Hepatocyte (in vitro differentiated cells): ENCODE data around the gene MYCBPAP. TPM values are rescaled to one million over a fixed set of nuclear protein-coding genes. Genes with fewer than 3 reads are reported as not detected.

ENCODE experiments used
- DNase-seq: peaks from one replicate; pipeline ENCODE4 v3.0.0-alpha.2; 2016; ENCODE audit warnings: low spot score
- H2AFZ ChIP-seq: fragments of 200-600 bp; sonication (generic); 2 replicates; pipeline ENCODE4 v1.6.0; 2016; ENCODE audit warnings: antibody characterized with exemption, mild to moderate bottlenecking
- H3K27ac ChIP-seq: fragments of 200-600 bp; sonication (generic); 2 replicates; pipeline ENCODE4 v1.5.1; 2016; ENCODE audit warnings: mild to moderate bottlenecking
- H3K27me3 ChIP-seq: fragments of 200-600 bp; sonication (generic); 2 replicates; pipeline ENCODE4 v1.6.1; 2016
- H3K36me3 ChIP-seq: fragments of 200-600 bp; sonication (generic); replicated peaks from 2 replicates; pipeline ENCODE4 v1.5.1; 2016; ENCODE audit warnings: low read depth; ENCODE audit not compliant: insufficient read depth
- H3K4me1 ChIP-seq: fragments of 200-600 bp; sonication (generic); 2 replicates; pipeline ENCODE4 v1.5.1; 2016; ENCODE audit warnings: mild to moderate bottlenecking, moderate library complexity; ENCODE audit not compliant: insufficient read depth
- H3K4me2 ChIP-seq: fragments of 200-600 bp; sonication (generic); 2 replicates; pipeline ENCODE4 v1.6.0; 2016
- H3K4me3 ChIP-seq: fragments of 200-600 bp; sonication (generic); 2 replicates; pipeline ENCODE4 v1.5.1; 2016; ENCODE audit warnings: mild to moderate bottlenecking
- H3K79me2 ChIP-seq: fragments of 200-600 bp; sonication (generic); 2 replicates; pipeline ENCODE4 v1.6.0; 2017; ENCODE audit warnings: mild to moderate bottlenecking
- H3K9me2 ChIP-seq: fragments of 200-600 bp; sonication (generic); replicated peaks from 2 replicates; pipeline ENCODE4 v1.6.0; 2017; ENCODE audit warnings: mild to moderate bottlenecking; ENCODE audit not compliant: insufficient read depth
- H3K9me3 ChIP-seq: fragments of 200-600 bp; sonication (generic); 2 replicates; pipeline ENCODE4 v1.5.1; 2016; ENCODE audit warnings: low read depth, mild to moderate bottlenecking
- H4K20me1 ChIP-seq: fragments of 200-600 bp; sonication (generic); 2 replicates; pipeline ENCODE4 v1.6.0; 2016; ENCODE audit warnings: mild to moderate bottlenecking; ENCODE audit not compliant: insufficient read depth, poor library complexity, severe bottlenecking
- EZH2 ChIP-seq: fragments of 200-600 bp; sonication (generic); IDR thresholded peaks from 2 replicates; pipeline ENCODE4 v1.6.1; 2016; ENCODE audit warnings: antibody characterized with exemption, mild to moderate bottlenecking, borderline replicate concordance
- EZH2phosphoT487 ChIP-seq: fragments of 200-600 bp; sonication (generic); IDR thresholded peaks from one replicate; pipeline ENCODE4 v1.6.1; 2018; ENCODE audit warnings: antibody characterized with exemption, mild to moderate bottlenecking, low read depth, moderate library complexity; ENCODE audit not compliant: unreplicated experiment, severe bottlenecking
- WGBS: methylation state at CpG from one replicate; pipeline ENCODE4 v1.1.6; 2016; ENCODE audit warnings: low lambda C conversion rate; ENCODE audit errors: missing lambda C conversion rate; 5-methylcytosine and 5-hydroxymethylcytosine counted together
- polyA plus RNA-seq: library from polyadenylated mRNA; unstranded; fragments of >200 nt; fragmentation: Nextera tagmentation; extraction: Ambion mirVana; gene quantifications from 2 replicates; pipeline ENCODE4 v1.2.1, GENCODE V29; 2016
- total RNA-seq: library from RNA; depleted of rRNA; stranded (reverse); fragments of >200 nt; gene quantifications from 2 replicates; pipeline ENCODE4 v1.2.3, GENCODE V29; 2014
- TF ChIP-seq, protein P1 (sequence below): fragments of 200-600 bp; sonication (generic); IDR thresholded peaks from 2 replicates; pipeline ENCODE4 v1.5.1; 2016; ENCODE audit warnings: antibody characterized with exemption, mild to moderate bottlenecking; ENCODE audit not compliant: poor library complexity

Gene MYCBPAP
- total and polyA plus RNA-seq, 2 experiments from 2014 or later, result 0.43 to 0.70 TPM

DNA sequence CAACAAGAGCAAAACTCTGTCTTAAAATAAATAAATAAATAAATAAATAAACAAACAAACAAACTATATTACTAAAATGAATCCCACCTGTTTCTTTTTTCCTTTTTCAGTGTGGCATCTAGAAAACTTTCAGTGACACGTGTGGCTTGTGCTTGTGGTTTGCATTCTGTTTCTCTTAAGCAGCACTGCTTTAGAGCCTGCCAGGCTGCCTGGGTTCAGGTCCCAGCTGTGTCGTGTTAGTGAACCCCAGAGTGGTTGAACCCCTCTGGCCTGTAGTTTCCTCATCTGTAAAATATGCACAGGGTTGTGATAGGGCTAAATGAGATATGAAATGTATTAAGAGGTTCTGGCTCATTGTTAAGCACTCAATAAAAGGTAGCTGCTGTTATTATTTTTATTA is 12.2 kb downstream of the MYCBPAP start:
- 76% methylated on average over 2 of the region's 2 CpGs for WGBS
- H4K20me1 ChIP-seq, result no peaks in the 10 kb centered on the region

DNA sequence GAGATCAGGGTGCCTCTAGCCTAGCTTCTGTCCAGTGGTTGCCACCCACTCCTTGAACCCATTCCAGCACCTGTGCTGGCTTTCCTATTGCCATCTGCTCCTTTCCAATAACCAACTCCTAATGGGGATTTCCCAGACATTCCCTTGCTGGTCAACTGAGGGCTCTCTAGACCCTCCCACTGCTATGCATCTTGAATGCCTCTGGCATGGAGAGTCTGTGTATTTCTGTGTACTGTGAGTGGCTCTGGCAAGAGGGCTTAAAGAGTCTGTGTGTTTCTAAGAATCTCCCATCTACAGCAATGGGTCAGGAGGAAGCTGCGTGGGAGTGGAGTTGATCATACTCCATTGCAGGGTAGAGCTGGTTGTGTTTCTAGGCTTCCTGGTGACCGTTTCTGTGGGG is 13.3 kb downstream of the MYCBPAP start:
- no peaks in the 10 kb centered on the region for H3K4me1 ChIP-seq
- H3K27me3 ChIP-seq, result no peaks in the 10 kb centered on the region
- no peaks in the 10 kb centered on the region for H3K79me2 ChIP-seq
- H2AFZ ChIP-seq, result no peak overlapping the region
- H3K27ac ChIP-seq, result no peak overlapping the region
- no peak overlapping the region for H3K4me2 ChIP-seq
- DNase-seq, result no peak
- no peaks in the 10 kb centered on the region for H4K20me1 ChIP-seq
- no peak for TF ChIP-seq EZH2phosphoT487
- no peak for TF ChIP-seq EZH2
- TF ChIP-seq, protein P1, sequence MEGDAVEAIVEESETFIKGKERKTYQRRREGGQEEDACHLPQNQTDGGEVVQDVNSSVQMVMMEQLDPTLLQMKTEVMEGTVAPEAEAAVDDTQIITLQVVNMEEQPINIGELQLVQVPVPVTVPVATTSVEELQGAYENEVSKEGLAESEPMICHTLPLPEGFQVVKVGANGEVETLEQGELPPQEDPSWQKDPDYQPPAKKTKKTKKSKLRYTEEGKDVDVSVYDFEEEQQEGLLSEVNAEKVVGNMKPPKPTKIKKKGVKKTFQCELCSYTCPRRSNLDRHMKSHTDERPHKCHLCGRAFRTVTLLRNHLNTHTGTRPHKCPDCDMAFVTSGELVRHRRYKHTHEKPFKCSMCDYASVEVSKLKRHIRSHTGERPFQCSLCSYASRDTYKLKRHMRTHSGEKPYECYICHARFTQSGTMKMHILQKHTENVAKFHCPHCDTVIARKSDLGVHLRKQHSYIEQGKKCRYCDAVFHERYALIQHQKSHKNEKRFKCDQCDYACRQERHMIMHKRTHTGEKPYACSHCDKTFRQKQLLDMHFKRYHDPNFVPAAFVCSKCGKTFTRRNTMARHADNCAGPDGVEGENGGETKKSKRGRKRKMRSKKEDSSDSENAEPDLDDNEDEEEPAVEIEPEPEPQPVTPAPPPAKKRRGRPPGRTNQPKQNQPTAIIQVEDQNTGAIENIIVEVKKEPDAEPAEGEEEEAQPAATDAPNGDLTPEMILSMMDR, result no peak
- H3K36me3 ChIP-seq, result no peaks in the 10 kb centered on the region
- H3K4me3 ChIP-seq, result no peak overlapping the region
- WGBS, result 90% methylated on average over 2 of the region's 2 CpGs
- H3K9me2 ChIP-seq, result no peaks in the 10 kb centered on the region
- H3K9me3 ChIP-seq, result no peaks in the 10 kb centered on the region

More for the DNA sequence above, 12.2 kb downstream of the MYCBPAP start:
- Histone ChIP-seq H3K4me1 (no peaks in the 10 kb centered on the region), H2AFZ (no peak overlapping the region), H3K27ac (no peak overlapping the region), H3K4me2 (no peak overlapping the region), H3K9me2 (no peaks in the 10 kb centered on the region), H3K9me3 (no peaks in the 10 kb centered on the region), H3K27me3 (no peaks in the 10 kb centered on the region), H3K36me3 (no peaks in the 10 kb centered on the region), H3K79me2 (no peaks in the 10 kb centered on the region), H3K4me3 (no peak overlapping the region)
- no peak for DNase-seq
- TF ChIP-seq EZH2 (no peak), EZH2phosphoT487 (no peak)
- TF ChIP-seq, protein P1, result no peak

DNA sequence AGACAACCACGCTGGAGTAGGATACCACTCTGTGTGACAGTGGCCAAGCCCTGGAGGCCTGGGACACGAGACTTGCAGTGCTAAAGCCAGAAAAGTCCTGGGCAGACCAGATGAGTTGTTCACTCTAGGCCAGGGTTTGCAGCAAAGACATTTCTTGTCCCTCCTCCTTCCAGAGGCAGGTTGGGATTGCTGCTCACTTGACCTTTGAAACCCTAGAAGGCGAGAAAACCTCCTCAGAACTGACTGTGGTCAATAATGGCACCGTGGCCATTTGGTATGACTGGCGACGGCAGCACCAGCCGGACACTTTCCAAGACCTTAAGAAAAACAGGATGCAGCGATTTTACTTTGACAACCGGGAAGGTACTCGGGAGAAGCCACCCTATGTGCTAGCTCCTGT is 14.5 kb downstream of the MYCBPAP start:
- H2AFZ ChIP-seq, result no peak overlapping the region
- DNase-seq, result no peak
- H3K9me3 ChIP-seq, result no peaks in the 10 kb centered on the region
- no peak overlapping the region for H3K4me3 ChIP-seq
- no peaks in the 10 kb centered on the region for H3K36me3 ChIP-seq
- no peaks in the 10 kb centered on the region for H3K4me1 ChIP-seq
- no peak overlapping the region for H3K4me2 ChIP-seq
- H3K9me2 ChIP-seq, result no peaks in the 10 kb centered on the region
- H4K20me1 ChIP-seq, result no peaks in the 10 kb centered on the region
- WGBS, result 84% methylated on average over 10 of the region's 10 CpGs
- no peak overlapping the region for H3K27ac ChIP-seq
- H3K79me2 ChIP-seq, result no peaks in the 10 kb centered on the region
- no peak for TF ChIP-seq EZH2phosphoT487
- TF ChIP-seq EZH2, result no peak
- TF ChIP-seq, protein P1, result no peak
- no peaks in the 10 kb centered on the region for H3K27me3 ChIP-seq

DNA sequence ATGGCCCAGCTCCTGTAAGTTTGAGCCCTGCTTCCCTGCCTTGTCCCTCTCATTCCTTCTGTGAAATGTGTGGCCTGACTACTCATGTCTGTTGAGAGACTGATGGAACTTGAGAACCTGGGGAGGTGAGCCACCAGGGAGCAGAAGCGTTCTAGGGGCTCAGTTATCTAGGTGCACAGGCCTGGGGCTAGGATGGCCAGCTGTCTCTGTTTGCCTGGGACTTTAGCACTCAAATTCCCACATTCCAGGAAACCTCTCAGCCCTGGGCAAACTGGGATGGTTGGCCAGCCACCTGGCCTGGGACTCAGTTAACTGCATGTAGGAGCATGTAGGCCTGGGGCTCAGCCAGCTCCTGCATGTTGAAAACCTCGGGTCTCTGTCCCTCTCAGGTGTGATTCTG is 15.0 kb downstream of the MYCBPAP start:
- Histone ChIP-seq H3K27me3 (no peaks in the 10 kb centered on the region), H4K20me1 (no peaks in the 10 kb centered on the region), H3K36me3 (no peaks in the 10 kb centered on the region), H3K4me2 (no peak overlapping the region), H3K9me3 (no peaks in the 10 kb centered on the region), H3K4me3 (no peak overlapping the region), H3K79me2 (no peaks in the 10 kb centered on the region), H2AFZ (no peak overlapping the region), H3K4me1 (no peaks in the 10 kb centered on the region), H3K9me2 (no peaks in the 10 kb centered on the region), H3K27ac (no peak overlapping the region)
- WGBS, result 75% methylated on average over 2 of the region's 2 CpGs
- TF ChIP-seq, protein P1, result no peak
- TF ChIP-seq EZH2 (no peak), EZH2phosphoT487 (no peak)
- DNase-seq, result no peak
